HG02588 (cell line): ENCODE data around the gene EVI5.
"Not testable (repeated sequence)": the region's sequence is repeated elsewhere in the genome, so short reads cannot be mapped to it uniquely, and the experiment has no call there.

ENCODE experiments used
- ATAC-seq: cut with Tn5 transposase; IDR thresholded peaks from one replicate; pipeline ENCODE4 v1.9.1; 2021; ENCODE audit warnings: mild to moderate bottlenecking, moderate library complexity; ENCODE audit not compliant: unreplicated experiment

EVI5 gene

DNA sequence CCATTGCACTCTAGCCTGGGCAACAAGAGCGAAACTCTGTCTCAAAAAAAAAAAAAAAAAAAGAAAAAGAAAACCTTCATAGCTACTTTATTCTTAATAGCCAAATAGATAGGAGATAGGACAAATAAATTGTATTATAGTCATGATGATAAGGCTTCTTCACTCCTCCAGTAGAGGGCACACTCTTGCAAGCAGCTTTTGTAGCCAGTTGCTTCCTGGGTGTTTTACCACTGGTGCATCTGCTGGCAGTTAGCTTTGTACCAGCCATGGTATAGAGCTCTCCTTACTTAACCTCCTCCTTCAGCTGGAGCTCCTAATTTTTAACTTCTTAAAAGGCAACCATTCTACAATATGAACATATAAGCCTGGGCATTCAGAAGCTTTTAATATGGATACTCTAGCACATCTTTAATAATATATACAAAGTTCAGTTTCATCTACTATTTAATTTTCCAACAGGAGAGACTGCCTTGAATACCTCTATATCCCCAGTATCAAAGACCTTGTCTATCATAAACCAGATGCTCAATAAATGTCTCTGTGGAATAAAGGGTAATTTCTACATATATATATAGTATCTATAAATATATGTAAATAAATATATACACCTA lies 35.8 kb downstream of the EVI5 start:
- no peak for ATAC-seq

GRCh38 chr1:92748138-92748537 lies 36.8 kb downstream of the EVI5 start:
- no peak for ATAC-seq

GRCh38 chr1:92747735-92748134 lies 37.2 kb downstream of the EVI5 start:
- no peak for ATAC-seq

DNA sequence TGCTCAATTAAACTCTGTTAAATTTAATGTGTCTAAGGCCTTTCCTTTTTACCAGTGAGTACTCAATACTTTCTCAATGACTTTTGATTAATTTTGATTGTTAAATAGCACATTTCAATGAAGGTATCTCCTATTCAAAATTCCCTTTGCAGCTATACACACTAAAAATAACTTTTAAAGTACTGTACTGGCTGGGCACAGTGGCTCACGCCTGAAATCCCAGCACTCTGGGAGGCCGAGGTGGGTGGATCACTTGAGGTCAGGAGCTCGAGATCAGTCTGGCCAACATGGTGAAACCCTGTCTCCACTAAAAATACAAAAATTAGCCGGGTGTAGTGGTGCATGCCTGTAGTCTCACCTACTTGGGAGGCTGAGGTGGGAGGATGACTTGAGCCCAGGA lies 38.7 kb downstream of the EVI5 start:
- not testable (repeated sequence) for ATAC-seq

DNA sequence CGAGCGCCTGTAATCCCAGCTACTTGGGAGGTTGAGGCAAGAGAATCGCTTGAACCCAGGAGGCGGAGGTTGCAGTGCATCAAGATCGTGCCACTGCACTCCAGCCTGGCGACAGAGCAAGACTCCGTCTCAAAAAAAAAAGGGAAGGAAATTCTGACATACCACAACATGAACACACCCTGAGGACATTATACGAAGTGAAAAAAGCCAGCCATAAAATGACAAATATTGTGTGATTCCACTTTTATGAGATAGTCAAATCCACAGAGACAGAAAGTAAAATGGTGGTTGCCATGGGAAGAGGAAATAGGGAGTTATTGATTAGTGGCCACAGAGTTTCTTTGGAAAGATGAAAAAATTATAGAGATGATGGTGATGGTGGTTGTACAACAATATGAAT lies 41.7 kb downstream of the EVI5 start:
- ATAC-seq = no peak

- no peak for ATAC-seq
Observed at GRCh38 chr1:92739669-92740524, 45.0 kb downstream of the EVI5 start.

GRCh38 chr1:92736395-92736794 lies 48.5 kb downstream of the EVI5 start:
- ATAC-seq = no peak

GRCh38 chr1:92730476-92730875 lies 54.4 kb downstream of the EVI5 start:
- no peak for ATAC-seq

- no peak for ATAC-seq
Observed at GRCh38 chr1:92728697-92729096, 56.2 kb downstream of the EVI5 start.

- not testable (repeated sequence) for ATAC-seq
Observed at GRCh38 chr1:92723713-92724112, 61.2 kb downstream of the EVI5 start.

DNA sequence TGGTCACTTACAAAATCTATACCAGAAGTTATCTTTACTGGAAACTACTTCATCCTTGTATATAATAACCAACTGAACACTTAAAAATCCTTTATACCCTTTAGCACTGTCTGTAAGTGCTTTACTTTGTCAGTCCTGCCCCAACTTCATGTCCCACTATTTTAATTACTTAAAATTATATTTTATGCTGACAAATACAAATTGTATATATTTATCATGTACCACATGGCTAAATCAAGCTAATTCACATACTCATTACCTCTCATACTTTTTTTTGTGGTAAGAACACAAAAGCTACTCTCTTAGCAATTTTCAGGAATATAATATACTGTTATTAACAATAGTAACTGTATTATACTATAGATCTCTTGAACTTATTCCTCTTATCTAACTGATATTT lies 63.0 kb downstream of the EVI5 start:
- ATAC-seq = no peak

- ATAC-seq = not testable (repeated sequence)
Observed at GRCh38 chr1:92721157-92721556, 63.8 kb downstream of the EVI5 start.

- not testable (repeated sequence) for ATAC-seq
Observed at GRCh38 chr1:92715476-92715951, 69.4 kb downstream of the EVI5 start.

DNA sequence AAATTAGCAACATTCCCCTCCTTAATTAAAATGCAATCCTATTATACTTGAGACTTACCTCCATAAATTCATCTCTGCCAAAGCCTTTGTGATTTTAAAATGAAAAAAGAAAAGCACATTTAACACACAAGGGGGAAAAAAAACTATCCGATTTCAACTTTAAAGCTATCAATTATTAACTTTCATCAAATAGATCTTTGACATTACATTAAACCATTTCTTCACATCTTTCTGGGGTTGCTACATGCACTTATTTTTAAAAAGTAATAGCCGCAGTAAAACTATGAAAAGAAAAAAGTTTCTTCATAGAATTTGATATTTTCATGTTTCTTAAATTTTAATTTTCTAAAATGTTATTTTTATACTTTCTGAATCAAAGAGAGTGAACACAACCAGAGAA lies 71.0 kb downstream of the EVI5 start:
- ATAC-seq = no peak

DNA sequence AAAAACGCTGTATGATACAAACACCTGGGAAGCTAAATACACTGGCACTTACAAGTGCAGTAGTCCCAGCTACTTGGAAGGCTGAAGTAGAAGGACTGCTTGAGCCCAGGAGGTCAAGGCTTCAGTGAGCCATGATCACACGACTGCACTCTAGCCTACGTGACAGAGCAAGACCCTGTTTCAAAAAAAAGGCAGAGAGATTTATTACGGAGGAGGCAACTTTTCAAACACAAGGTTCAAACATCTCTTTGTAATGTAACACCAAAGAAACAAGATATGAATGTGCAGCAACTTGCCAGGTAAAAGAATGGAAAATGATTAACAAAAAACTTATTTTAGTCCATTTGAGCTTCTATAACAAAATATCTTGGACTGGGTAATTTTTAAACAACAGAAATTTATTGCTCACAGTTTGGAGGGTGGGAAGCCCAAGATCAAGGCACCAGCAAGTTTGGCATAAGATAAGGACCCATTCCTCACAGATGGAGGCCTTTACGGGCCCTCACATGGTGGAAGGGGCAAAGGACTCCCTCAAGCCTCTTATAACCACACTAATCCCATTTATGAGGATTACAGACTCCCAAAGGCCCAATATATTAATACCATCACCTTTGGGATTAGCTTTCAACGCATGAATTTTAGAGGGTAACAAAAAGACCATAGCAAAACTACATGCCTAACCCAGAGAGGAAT lies 73.3 kb downstream of the EVI5 start:
- ATAC-seq = no peak

- ATAC-seq = no peak
Observed at GRCh38 chr1:92709738-92710137, 75.2 kb downstream of the EVI5 start.

DNA sequence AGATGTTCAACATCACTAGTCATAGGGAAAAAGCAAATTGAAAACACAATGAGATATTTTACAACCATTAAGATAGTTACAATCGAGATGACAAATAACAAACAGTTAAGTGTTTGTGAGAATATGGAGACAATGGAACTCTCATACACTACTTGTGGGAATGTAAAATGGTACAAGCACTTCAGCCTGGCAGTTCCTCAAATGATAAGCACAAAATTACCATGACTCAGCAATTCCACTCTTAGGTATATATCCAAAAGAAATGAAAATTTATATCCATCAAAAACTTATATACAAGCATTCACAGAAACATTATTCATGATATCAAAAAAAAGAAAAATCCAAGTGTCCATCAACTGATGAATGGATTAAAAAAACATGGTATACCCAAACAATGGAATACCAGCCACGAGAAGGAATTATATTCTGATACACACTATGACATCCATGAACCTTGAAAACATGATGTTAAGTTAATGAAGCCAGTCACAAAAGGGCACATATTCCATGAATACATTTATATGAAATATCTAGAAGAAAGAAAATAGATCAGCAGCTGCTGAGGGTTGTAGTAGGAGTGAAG lies 76.4 kb downstream of the EVI5 start:
- no peak for ATAC-seq

GRCh38 chr1:92707709-92708108 lies 77.2 kb downstream of the EVI5 start:
- ATAC-seq = no peak

DNA sequence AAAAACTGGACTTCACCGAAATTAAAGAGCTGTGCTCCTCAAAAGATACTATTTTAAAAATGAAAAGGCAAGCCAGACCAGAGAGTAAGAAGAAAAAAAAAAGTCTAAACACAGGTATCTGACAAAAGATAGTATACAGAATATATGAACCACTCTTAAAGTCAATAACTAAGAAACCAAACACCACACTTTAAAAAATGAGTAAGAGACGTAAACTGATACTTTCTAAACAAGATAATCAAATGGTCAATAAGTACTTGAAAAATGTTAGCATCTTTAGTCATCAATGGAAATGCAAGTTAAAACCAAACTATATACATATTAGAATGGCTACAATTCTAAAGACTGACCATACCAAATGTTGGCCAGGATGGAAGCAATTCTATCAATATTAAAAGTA lies 77.6 kb downstream of the EVI5 start:
- no peak for ATAC-seq

GRCh38 chr1:92705446-92705845 lies 79.5 kb downstream of the EVI5 start:
- ATAC-seq = no peak

DNA sequence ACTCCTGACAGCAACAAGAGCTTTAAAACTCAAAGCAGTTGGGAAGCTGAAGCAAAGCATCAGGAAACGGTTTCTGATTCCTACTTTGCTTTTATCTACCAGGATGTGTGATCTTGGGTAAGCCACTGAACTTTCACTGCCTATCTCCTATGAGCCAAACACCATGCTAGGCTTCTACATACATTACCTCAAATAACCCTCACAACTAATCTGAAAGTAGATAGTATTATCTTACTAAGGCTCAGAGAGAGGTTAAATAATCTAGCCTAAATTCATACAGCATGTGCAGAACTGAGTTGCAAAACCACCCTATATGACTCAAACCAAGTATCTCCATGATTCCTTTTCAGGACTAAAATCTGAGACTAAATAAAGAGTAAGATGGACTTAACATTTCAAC lies 83.8 kb downstream of the EVI5 start:
- ATAC-seq = no peak
